CD4-positive, alpha-beta T cell treated with Interleukin-6 at 100 ng/mL for 8 hours (primary cell): Measurements from ENCODE around the gene CHRND.

Experiments used
- DNase-seq: peaks from one replicate; pipeline ENCODE4 v3.0.0-alpha.2; 2020; ENCODE audit warnings: mixed read lengths, low spot score

The CHRND gene

GRCh38 chr2:232504438-232504837 lies 21.5 kb upstream of the CHRND start:
- no peak for DNase-seq

DNA sequence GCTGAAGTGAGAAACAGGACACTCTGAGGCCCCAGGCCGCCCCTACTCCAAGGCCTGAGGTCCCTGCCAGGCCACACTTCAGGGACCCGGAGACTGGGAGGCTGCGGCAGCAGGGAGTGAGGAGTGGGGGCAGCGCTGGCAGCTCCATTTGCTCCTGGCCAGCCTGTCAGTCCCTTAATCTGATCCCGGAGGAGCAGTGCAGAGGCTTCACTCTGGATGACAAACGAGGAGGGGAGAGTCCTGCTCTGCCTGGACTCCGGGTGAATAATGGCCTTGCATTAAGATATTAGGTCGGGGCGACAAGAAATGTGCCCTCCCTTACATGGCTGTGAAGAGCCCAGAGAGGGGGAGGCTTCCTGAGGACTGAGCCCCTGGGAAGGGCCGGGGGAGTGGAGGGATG lies 20.1 kb upstream of the CHRND start:
- no peak for DNase-seq

DNA sequence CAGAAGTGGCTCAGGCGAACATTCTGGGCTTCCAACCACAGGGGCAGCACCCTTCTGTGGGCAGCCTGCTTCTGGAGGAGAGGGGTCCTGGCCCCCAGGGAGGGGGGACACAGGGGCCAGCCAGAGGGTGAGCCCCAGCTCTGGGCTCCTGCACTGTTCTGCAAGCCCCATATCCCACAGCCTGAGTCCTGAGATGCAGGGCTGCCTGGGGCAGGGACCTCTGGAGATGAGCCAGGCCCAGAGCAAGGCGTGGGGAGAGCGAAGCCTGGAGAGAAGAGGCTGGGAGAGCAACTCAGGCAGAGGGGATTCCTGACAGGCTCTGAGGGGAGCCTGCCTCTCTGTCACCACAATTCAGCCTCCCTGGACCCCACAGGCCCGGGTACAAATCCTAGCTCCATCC lies 19.3 kb upstream of the CHRND start:
- DNase-seq, result no peak

- DNase-seq, result no peak
Measured at GRCh38 chr2:232508251-232508650, 17.7 kb upstream of the CHRND start.

GRCh38 chr2:232511336-232511890 lies 14.5 kb upstream of the CHRND start:
- no peak for DNase-seq

- DNase-seq, result no peak
Measured at GRCh38 chr2:232512602-232513001, 13.4 kb upstream of the CHRND start.

DNA sequence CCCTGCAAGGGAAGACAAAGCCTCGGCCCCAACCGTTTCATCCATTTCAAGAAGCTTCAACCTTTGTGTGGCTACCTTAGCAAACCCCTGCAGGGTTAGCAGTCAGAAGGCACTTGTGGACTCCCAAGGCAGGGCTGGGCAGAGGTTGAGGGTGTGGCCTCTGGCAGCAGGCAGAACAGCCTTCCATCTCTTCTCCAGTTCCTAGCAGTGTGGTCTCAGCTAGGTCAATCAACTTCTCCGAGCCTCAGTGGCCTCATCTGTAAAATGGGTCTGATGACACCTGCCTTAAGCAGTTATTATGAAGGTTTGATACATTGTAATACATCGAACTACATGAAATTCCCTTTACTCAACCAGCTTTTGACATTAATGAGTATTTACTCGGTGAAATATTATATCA lies 12.6 kb upstream of the CHRND start:
- no peak for DNase-seq

DNA sequence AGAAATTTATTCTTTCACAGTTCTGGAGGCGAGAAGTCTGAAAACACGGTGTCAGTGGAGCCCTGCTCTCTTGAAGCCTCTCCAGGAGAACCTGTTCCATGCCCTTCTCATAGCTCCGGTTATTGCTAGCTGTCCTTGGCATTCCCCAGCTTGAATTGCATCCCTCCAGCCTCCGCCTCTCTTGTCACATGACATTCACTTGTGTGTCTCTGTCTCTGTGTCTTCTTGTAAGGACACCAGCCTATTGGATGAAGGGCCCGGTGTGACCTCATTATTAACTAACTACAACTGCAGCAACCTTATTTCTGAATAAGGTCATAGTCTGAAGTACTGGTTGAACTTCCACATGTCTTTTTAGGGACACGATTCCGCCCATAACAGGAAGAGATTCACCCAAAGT lies 10.3 kb upstream of the CHRND start:
- DNase-seq, result no peak

GRCh38 chr2:232516551-232516950 lies 9.4 kb upstream of the CHRND start:
- DNase-seq, result no peak

GRCh38 chr2:232518844-232519243 lies 7.1 kb upstream of the CHRND start:
- no peak for DNase-seq

- no peak for DNase-seq
Measured at GRCh38 chr2:232519581-232520438, 6.2 kb upstream of the CHRND start, which contains the start of gene PRSS56. Gene PRSS56, plus strand, starts transcription at chr2:232520388. Its CDS starts 211 bp downstream, at chr2:232520599.

DNA sequence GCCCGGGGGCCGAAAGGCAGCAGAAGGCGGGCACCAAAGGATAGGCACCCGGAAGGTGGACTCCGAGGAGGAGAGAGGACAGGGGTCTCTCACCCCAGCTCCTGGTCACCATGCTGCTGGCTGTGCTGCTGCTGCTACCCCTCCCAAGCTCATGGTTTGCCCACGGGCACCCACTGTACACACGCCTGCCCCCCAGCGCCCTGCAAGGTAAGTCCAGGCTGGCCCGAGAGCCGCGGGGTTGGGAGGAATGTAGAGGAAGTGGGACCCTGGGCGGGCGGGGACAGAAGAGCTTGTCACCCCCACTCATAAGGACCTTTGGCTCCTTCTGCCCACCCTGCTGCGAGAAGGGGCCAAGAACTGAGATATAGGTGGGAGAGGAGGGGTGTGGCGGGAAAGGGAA lies 5.5 kb upstream of the CHRND start:
- no peak for DNase-seq

DNA sequence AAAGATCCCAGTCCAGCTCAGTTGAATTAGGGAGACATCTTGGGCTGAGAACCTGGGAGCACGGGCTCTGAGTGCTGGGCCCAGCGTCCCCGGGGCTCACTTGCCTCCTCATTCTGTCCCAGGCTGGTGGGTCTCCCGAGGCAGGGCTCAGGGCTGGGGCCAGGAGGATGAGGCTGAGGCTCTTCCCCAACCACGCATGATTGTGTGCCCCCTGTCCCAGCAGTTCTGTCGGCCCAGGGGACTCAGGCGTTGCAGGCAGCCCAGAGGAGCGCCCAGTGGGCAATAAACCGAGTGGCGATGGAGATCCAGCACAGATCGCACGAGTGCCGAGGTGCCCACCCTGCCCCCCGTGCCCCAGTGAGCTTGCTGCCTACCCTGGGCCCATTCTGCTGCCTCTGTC lies 4.9 kb upstream of the CHRND start:
- DNase-seq, result no peak

DNA sequence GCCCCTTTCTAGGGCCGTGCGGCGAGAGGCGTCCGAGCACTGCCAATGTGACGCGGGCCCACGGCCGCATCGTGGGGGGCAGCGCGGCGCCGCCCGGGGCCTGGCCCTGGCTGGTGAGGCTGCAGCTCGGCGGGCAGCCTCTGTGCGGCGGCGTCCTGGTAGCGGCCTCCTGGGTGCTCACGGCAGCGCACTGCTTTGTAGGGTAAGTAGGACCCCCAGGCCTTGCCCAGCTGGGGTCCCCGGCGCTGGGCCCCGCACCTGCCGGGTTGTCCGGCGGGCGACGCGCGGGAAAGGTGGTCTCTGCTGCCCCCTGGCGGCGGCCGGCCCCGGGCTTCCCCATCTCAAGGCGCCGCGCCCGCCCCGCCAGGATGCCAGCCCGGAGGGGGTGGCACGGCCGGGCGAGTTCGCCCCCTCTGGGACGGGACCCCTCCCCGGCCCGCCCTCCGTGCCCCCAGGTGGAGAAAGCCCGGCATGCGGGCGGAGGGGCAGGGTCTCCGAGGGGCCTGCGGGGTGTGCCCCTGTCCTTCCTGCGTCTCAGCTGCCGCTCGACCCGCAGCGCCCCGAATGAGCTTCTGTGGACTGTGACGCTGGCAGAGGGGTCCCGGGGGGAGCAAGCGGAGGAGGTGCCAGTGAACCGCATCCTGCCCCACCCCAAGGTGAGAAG lies 3.9 kb upstream of the CHRND start:
- peak; percentile 54 for DNase-seq

DNA sequence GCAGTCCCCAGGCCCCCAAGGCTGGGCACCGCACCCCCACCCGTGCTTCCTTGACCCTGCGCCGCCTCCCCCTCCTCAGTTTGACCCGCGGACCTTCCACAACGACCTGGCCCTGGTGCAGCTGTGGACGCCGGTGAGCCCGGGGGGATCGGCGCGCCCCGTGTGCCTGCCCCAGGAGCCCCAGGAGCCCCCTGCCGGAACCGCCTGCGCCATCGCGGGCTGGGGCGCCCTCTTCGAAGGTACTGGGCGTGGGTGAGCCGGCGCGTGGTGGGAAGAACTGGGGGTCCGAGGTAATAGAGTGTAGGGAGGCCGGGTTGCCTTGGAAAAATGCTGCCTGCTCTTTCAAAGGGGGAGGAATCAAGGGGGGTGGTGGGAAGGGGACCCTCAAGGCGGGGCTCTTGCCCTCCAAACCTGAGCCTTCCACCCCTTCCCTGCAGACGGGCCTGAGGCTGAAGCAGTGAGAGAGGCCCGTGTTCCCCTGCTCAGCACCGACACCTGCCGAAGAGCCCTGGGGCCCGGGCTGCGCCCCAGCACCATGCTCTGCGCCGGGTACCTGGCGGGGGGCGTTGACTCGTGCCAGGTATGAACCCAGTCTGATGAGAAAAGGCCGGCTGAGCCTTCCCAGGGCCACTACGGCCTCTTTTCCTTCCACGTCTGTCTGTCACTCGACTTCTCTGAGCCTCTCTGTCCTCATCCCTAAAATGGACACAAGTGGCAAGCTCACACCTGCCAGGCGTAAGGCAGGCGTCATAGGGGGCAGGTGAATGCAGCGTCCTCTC lies 3.1 kb upstream of the CHRND start:
- no peak for DNase-seq

- no peak for DNase-seq
Measured at GRCh38 chr2:232523402-232523681, 2.6 kb upstream of the CHRND start.

DNA sequence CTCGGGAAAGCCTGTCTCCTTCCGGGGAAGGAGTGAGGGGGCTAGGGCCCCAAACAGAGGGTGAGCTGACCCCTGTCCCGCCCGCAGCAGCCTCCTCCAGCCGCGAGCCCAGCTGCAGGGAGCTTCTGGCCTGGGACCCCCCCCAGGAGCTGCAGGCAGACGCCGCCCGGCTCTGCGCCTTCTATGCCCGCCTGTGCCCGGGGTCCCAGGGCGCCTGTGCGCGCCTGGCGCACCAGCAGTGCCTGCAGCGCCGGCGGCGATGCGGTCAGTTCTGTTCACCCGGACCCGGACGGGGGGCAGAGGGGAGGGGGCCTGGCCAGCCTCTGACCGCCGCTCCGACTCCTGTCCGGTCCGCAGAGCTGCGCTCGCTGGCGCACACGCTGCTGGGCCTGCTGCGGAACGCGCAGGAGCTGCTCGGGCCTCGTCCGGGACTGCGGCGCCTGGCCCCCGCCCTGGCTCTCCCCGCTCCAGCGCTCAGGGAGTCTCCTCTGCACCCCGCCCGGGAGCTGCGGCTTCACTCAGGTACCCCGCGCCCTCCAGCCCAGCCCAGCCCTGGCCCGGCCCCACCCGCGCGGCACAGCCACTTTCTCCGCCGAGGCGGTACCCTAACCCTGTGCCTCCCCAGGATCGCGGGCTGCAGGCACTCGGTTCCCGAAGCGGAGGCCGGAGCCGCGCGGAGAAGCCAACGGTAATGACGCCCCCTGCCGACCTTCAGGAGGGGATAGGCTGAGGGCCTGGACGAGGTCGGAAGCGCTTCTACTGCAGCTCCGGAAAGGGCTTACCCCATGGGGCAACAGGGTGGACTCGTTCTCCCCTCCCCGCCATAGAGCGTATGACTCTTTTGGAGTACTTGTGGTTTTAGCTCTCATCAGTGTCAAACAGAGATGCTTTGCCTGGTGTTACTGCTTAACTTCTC lies 2.0 kb upstream of the CHRND start:
- no peak for DNase-seq

GRCh38 chr2:232524771-232525170 lies 1.2 kb upstream of the CHRND start:
- DNase-seq, result no peak

DNA sequence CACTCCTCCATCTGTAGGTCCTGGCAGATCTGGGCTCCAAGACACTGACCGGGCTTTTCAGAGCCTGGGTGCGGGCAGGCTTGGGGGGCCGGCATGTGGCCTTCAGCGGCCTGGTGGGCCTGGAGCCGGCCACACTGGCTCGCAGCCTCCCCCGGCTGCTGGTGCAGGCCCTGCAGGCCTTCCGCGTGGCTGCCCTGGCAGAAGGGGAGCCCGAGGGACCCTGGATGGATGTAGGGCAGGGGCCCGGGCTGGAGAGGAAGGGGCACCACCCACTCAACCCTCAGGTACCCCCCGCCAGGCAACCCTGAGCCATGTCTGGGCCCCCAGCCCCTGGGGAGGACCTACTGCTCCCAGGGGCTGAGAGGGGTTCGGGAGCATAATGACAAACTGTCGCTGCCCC lies 761 bp upstream of the CHRND start:
- no peak for DNase-seq

- no peak for DNase-seq
Measured at GRCh38 chr2:232526372-232526941, 497 bp downstream of the CHRND start.

DNA sequence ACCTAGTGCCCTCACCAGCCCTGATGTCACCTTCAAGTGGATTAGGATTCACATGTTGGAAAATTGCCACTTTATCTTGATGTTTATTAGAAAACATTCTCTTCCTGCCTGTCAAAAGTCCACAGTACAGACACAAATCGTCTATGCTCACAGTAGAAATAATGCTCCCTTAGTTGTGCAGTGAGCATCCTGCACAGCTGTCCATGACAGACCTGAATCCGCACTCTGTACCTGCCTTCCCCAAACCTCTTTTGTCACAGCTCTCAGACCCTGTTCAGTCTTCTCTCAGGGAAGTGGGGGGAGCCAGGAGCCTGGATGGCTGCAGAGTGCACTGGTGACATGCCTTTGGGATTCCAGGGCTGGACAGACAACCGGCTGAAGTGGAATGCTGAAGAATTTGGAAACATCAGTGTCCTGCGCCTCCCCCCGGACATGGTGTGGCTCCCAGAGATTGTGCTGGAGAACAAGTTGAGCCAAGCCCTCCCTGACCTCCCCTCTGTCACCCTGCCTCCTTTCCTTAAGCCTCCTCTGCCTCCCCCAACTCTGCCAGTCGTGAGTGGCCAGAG lies 2.0 kb downstream of the CHRND start:
- DNase-seq, result no peak
